OCI-LY7 (cell line): ENCODE results near the gene CDH22. TPM values are rescaled to one million over a fixed set of nuclear protein-coding genes. Genes with fewer than 3 reads are reported as not detected.

Source experiments
- BruUV-seq: library from RNA; stranded (reverse); fragments of 400-500 nt; replicated peaks from 2 replicates; lab custom pipeline; 2021; lab: Mats Ljungman, UMichigan
- CTCF ChIA-PET: fragments of 300-600 bp; sonication (Branson Sonifier 250); formaldehyde crosslinking; loops from one replicate; lab custom pipeline; 2022; ENCODE audit warnings: antibody characterized with exemption; ENCODE audit not compliant: unreplicated experiment; lab: Charles Lee
- POLR2A ChIA-PET: fragments of 300-600 bp; sonication (Branson Sonifier 250); formaldehyde crosslinking; loops from one replicate; lab custom pipeline; 2022; ENCODE audit warnings: antibody characterized with exemption; lab: Charles Lee
- DNase-seq: peaks from one replicate; pipeline ENCODE4 v3.0.0-alpha.2; 2015; ENCODE audit warnings: low spot score
- H2AFZ ChIP-seq: fragments of 200-600 bp; sonication (generic), shearing (Covaris generic); 2 replicates; pipeline ENCODE4 v1.6.1; 2014; ENCODE audit warnings: mild to moderate bottlenecking, antibody characterized with exemption, low read length, moderate library complexity
- H3K27ac ChIP-seq: fragments of 200-600 bp; sonication (generic); 2 replicates; pipeline ENCODE4 v1.5.1; 2014; ENCODE audit warnings: mixed run types, low read depth, mild to moderate bottlenecking, moderate library complexity, low read length, inconsistent platforms; ENCODE audit not compliant: poor library complexity, severe bottlenecking
- H3K36me3 ChIP-seq: fragments of 200-600 bp; sonication (generic); 2 replicates; pipeline ENCODE4 v1.6.1; 2014; ENCODE audit warnings: mild to moderate bottlenecking, antibody characterized with exemption, low read length, moderate library complexity, mixed read lengths; ENCODE audit not compliant: insufficient read depth
- H3K4me1 ChIP-seq: fragments of 200-600 bp; sonication (generic); 2 replicates; pipeline ENCODE4 v1.5.1; 2014; ENCODE audit warnings: mild to moderate bottlenecking, low read length; ENCODE audit not compliant: insufficient read depth, poor library complexity, severe bottlenecking
- H3K4me2 ChIP-seq: fragments of 200-600 bp; sonication (generic); 2 replicates; pipeline ENCODE4 v1.6.1; 2014; ENCODE audit warnings: mild to moderate bottlenecking, low read length
- H3K4me3 ChIP-seq: fragments of 200-600 bp; sonication (generic); 2 replicates; pipeline ENCODE4 v1.5.1; 2014; ENCODE audit warnings: mild to moderate bottlenecking, low read depth, low read length; ENCODE audit not compliant: poor library complexity, severe bottlenecking
- H3K79me2 ChIP-seq: fragments of 200-600 bp; sonication (generic); 2 replicates; pipeline ENCODE4 v1.6.1; 2016; ENCODE audit warnings: low read depth, mild to moderate bottlenecking, low read length, moderate library complexity, mixed read lengths; ENCODE audit not compliant: insufficient read depth
- H3K9me2 ChIP-seq: fragments of 200-600 bp; sonication (generic); 2 replicates; pipeline ENCODE4 v1.6.1; 2016; ENCODE audit warnings: mild to moderate bottlenecking, low read length, mixed read lengths; ENCODE audit not compliant: insufficient read depth
- H3K9me3 ChIP-seq: fragments of 200-600 bp; sonication (generic); 2 replicates; pipeline ENCODE4 v1.6.1; 2014; ENCODE audit warnings: mild to moderate bottlenecking, mixed run types, low read length, mixed read lengths
- H4K20me1 ChIP-seq: fragments of 200-600 bp; sonication (generic); 2 replicates; pipeline ENCODE4 v1.6.1; 2014; ENCODE audit warnings: mild to moderate bottlenecking, antibody characterized with exemption, low read length, moderate library complexity, mixed read lengths; ENCODE audit not compliant: insufficient read depth
- EZH2phosphoT487 ChIP-seq: fragments of 200-600 bp; sonication (generic); IDR thresholded peaks from 2 replicates; pipeline ENCODE4 v1.6.1; 2018; ENCODE audit warnings: low read depth, borderline replicate concordance, mild to moderate bottlenecking, mixed run types, antibody characterized with exemption, low read length, moderate library complexity, mixed read lengths
- intact Hi-C: fragments of 100-400 bp; cut with micrococcal nuclease; formaldehyde crosslinking; loops from one replicate; pipeline ENCODE4 v1.10.0; 2022; ENCODE audit not compliant: unreplicated experiment
- total RNA-seq, 2 experiments: library from RNA; depleted of rRNA in 1 of 2; stranded (reverse); fragments of >200 nt in 1 of 2; shearing (Covaris generic) in 1 of 2; gene quantifications; 2 replicates each; pipeline ENCODE4 v1.2.3, GENCODE V29; 2014 to 2022
- TF ChIP-seq, protein P1 (sequence below): fragments of 200-600 bp; sonication (generic); conservative IDR thresholded peaks from 2 replicates; pipeline ENCODE4 v1.5.1; 2014; ENCODE audit warnings: mild to moderate bottlenecking, antibody characterized with exemption, low read length, moderate library complexity, mixed read lengths

Gene CDH22
- total RNA-seq, 2 experiments from 2014 or later = not detected

DNA sequence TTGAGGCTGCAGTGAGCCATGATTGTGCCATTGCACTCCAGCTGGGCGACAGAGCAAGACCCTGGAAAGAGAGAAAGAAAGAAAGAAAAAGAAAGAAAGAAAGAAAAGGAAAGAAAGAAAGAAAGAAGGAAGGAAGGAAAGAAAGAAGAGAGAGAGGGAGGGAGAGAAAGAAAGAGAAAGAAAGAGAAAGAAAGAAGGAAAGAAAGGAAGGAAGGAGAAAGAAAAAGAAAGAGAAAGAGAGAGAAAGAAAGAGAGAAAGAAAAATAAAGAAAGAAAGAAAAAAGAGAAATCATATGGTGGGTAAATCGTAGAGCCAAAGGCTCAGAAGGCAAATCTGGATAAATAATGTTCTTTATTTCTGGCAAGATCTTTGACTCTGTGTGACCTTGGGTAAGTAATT, 136.8 kb downstream of the CDH22 start:
- H3K79me2 ChIP-seq = no peaks in the 10 kb centered on the region
- no peaks in the 10 kb centered on the region for H3K9me3 ChIP-seq
- ChIA-PET POLR2A (no interaction called here), CTCF (no interaction called here)
- no peaks in the 10 kb centered on the region for H3K9me2 ChIP-seq
- no peaks in the 10 kb centered on the region for H3K36me3 ChIP-seq
- BruUV-seq = no TSS peak
- no peak overlapping the region for H3K27ac ChIP-seq
- intact Hi-C loops = no loop called here
- no peak overlapping the region for H3K4me2 ChIP-seq
- no peak for TF ChIP-seq EZH2phosphoT487
- TF ChIP-seq, protein P1, sequence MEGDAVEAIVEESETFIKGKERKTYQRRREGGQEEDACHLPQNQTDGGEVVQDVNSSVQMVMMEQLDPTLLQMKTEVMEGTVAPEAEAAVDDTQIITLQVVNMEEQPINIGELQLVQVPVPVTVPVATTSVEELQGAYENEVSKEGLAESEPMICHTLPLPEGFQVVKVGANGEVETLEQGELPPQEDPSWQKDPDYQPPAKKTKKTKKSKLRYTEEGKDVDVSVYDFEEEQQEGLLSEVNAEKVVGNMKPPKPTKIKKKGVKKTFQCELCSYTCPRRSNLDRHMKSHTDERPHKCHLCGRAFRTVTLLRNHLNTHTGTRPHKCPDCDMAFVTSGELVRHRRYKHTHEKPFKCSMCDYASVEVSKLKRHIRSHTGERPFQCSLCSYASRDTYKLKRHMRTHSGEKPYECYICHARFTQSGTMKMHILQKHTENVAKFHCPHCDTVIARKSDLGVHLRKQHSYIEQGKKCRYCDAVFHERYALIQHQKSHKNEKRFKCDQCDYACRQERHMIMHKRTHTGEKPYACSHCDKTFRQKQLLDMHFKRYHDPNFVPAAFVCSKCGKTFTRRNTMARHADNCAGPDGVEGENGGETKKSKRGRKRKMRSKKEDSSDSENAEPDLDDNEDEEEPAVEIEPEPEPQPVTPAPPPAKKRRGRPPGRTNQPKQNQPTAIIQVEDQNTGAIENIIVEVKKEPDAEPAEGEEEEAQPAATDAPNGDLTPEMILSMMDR = no peak
- no peak for DNase-seq
- H3K4me3 ChIP-seq = no peak overlapping the region
- no peak overlapping the region for H2AFZ ChIP-seq
- no peaks in the 10 kb centered on the region for H4K20me1 ChIP-seq
- H3K4me1 ChIP-seq = no peaks in the 10 kb centered on the region

DNA sequence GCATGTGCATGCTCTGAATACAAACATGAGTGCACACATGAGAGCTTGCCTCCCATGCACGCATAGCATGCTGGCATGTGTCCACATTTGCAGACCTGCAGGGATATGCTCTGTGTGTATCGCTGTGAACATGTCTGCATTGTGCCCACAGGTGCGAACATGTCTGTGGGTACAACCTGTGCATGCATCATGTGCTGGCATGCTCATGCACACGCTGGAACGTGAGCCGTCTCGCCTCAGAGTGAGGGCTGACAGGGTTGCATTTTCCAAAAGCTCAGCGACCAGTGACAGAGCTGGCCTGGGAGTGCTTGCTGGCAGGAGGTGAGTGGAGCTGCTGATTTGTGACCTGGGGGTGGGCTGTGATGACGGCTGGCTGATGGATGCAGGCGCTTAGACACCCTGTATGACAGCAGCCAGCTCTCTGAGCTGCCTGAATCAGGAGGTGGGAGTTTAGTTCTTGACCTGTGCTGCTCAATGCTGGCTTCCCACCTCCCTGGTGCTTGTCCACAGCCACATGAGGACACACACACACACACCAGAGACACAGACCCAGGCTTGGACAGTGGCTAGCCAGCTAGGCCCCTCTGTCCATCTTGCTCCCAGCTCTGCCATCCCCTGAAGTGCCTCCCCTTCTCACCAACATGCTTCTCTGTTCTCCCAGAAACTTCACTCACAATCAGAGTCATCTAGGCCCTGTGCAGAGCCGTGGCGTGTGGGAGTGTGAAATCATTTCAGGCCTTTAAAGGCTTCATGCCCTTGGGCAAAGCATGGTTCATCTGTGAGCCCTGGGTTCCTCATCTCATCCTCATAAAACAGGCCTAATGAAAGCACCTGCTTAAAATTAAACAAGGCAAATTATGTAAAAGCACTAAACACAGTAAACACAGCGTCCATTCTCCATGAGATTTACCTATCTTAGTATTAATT, 138.8 kb downstream of the CDH22 start:
- BruUV-seq = no TSS peak
- H3K4me2 ChIP-seq = no peak overlapping the region
- no peaks in the 10 kb centered on the region for H4K20me1 ChIP-seq
- no peaks in the 10 kb centered on the region for H3K79me2 ChIP-seq
- no peak overlapping the region for H2AFZ ChIP-seq
- H3K9me2 ChIP-seq = no peaks in the 10 kb centered on the region
- TF ChIP-seq EZH2phosphoT487 = no peak
- TF ChIP-seq, protein P1 = no peak
- no peaks in the 10 kb centered on the region for H3K9me3 ChIP-seq
- no peaks in the 10 kb centered on the region for H3K4me1 ChIP-seq
- intact Hi-C loops = no loop called here
- no peaks in the 10 kb centered on the region for H3K36me3 ChIP-seq
- H3K4me3 ChIP-seq = no peak overlapping the region
- POLR2A ChIA-PET = no interaction called here
- no peak overlapping the region for H3K27ac ChIP-seq
- CTCF ChIA-PET = no interaction called here
- no peak for DNase-seq

DNA sequence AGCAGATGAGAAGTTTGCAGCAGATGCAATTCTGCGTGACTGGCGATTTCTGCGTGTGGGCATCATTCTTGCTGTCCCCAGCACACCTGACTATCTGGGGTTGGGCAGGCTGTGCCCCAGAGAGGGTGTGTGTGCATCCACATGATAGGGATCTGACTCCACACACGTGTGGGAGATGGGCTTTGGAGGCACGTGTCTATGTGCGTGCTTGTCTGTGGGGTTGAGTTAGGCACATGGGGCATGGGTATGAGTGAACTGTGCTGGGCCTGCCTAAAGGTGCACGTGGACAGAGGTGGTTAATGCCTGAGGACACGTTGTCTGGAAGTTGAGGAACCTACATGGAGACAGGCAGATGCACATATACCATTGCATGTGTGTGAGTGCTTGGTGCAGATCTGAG, 139.9 kb downstream of the CDH22 start:
- intact Hi-C loops = no loop called here
- H3K4me2 ChIP-seq = no peak overlapping the region
- no peaks in the 10 kb centered on the region for H4K20me1 ChIP-seq
- no peak for DNase-seq
- no peak overlapping the region for H2AFZ ChIP-seq
- H3K27ac ChIP-seq = no peak overlapping the region
- no peak overlapping the region for H3K4me3 ChIP-seq
- POLR2A ChIA-PET = no interaction called here
- CTCF ChIA-PET = no interaction called here
- no peak for TF ChIP-seq EZH2phosphoT487
- TF ChIP-seq, protein P1 = no peak
- BruUV-seq = no TSS peak
- H3K4me1 ChIP-seq = no peaks in the 10 kb centered on the region
- no peaks in the 10 kb centered on the region for H3K79me2 ChIP-seq
- no peaks in the 10 kb centered on the region for H3K9me2 ChIP-seq
- H3K9me3 ChIP-seq = no peaks in the 10 kb centered on the region
- no peaks in the 10 kb centered on the region for H3K36me3 ChIP-seq
